H1 (cell line): Measurements from ENCODE around the gene NUP205.

Source experiments
- CEBPB ChIP-seq: IDR thresholded peaks from 2 replicates; pipeline ENCODE4 v1.6.1; 2012; ENCODE audit warnings: low read depth, low read length
- EP300 ChIP-seq, 2 experiments: IDR thresholded peaks; 1 replicate in 1 of 2; 2 replicates in 1 of 2; pipeline ENCODE4 v1.6.1; 2011 to 2012; ENCODE audit warnings: low read depth in 2 of 2, low read length in 2 of 2, mild to moderate bottlenecking in 2 of 2, borderline replicate concordance in 1 of 2, inconsistent platforms in 1 of 2, moderate library complexity in 1 of 2
- GABPA ChIP-seq: IDR thresholded peaks from 2 replicates; pipeline ENCODE4 v1.6.1; 2011; ENCODE audit warnings: mild to moderate bottlenecking, low read length, moderate library complexity, borderline replicate concordance; ENCODE audit not compliant: insufficient read depth
- KDM4A ChIP-seq: IDR thresholded peaks from one replicate; pipeline ENCODE4 v1.7.1; 2012; ENCODE audit warnings: low read depth, mild to moderate bottlenecking, moderate library complexity, low read length, inconsistent platforms; ENCODE audit not compliant: severe bottlenecking
- NRF1 ChIP-seq: IDR thresholded peaks from 2 replicates; pipeline ENCODE4 v1.6.1; 2011; ENCODE audit warnings: mild to moderate bottlenecking, low read depth, low read length, improper control_type of control experiment
- POLR2A ChIP-seq, 2 experiments: IDR thresholded peaks; 1 replicate in 1 of 2; 2 replicates in 1 of 2; pipeline ENCODE4 v1.6.1; 2011; ENCODE audit warnings: low read depth in 2 of 2, low read length in 2 of 2, mild to moderate bottlenecking in 2 of 2; ENCODE audit errors: control extremely low read depth in 1 of 2
- POLR2AphosphoS5 ChIP-seq: IDR thresholded peaks from 2 replicates; pipeline ENCODE4 v1.6.1; 2011; ENCODE audit warnings: low read depth, low read length
- RFX5 ChIP-seq: IDR thresholded peaks from 2 replicates; pipeline ENCODE4 v1.6.1; 2011; ENCODE audit warnings: low read depth, low read length, improper control_type of control experiment, borderline replicate concordance
- TAF1 ChIP-seq: IDR thresholded peaks from 2 replicates; pipeline ENCODE4 v1.6.1; 2011; ENCODE audit warnings: mild to moderate bottlenecking, low read depth, low read length
- TBP ChIP-seq: IDR thresholded peaks from 2 replicates; pipeline ENCODE4 v1.6.1; 2011; ENCODE audit warnings: low read depth, low read length, improper control_type of control experiment
- TCF12 ChIP-seq: IDR thresholded peaks from 2 replicates; pipeline ENCODE4 v1.6.1; 2011; ENCODE audit warnings: low read depth, mild to moderate bottlenecking, low read length
- TF ChIP-seq, protein P1 (sequence below), 3 experiments: IDR thresholded peaks; 1 replicate in 2 of 3; 2 replicates in 1 of 3; pipeline versions ENCODE4 v1.5.1 to v1.6.1; 2011; ENCODE audit warnings: low read length in 3 of 3, mild to moderate bottlenecking in 3 of 3, inconsistent platforms in 2 of 3, low read depth in 1 of 3, moderate library complexity in 1 of 3; ENCODE audit not compliant: insufficient read depth in 1 of 3; ENCODE audit errors: control extremely low read depth in 1 of 3
- TF ChIP-seq, protein P2 (sequence below): IDR thresholded peaks from 2 replicates; pipeline ENCODE4 v1.6.1; 2012; ENCODE audit warnings: inconsistent platforms
- TF ChIP-seq, protein P3 (sequence below): IDR thresholded peaks from 2 replicates; pipeline ENCODE4 v1.6.1; 2011; ENCODE audit warnings: low read length, improper control_type of control experiment

DNA sequence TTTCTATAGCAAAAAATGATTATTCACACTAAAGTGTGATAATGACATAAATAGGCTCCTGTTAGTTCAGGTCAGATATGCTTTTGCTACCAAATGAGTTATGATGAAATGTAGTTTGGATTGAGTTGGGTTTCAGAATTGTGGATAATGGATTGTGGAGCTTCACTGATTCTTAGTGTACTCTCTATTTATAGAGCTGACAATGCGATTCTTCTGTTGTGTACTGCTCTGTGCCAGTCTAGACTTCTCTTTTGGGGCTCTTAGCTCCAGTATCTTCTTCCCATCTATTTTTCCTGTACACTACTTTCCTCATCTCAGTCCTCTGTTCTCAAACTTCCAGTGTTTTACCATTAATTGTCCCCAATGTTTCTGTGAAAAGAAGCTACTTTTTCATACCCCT, 112.1 kb downstream of the NUP205 start:
- no peak for TF ChIP-seq NRF1
- no peak for TF ChIP-seq KDM4A
- TF ChIP-seq, protein P1, sequence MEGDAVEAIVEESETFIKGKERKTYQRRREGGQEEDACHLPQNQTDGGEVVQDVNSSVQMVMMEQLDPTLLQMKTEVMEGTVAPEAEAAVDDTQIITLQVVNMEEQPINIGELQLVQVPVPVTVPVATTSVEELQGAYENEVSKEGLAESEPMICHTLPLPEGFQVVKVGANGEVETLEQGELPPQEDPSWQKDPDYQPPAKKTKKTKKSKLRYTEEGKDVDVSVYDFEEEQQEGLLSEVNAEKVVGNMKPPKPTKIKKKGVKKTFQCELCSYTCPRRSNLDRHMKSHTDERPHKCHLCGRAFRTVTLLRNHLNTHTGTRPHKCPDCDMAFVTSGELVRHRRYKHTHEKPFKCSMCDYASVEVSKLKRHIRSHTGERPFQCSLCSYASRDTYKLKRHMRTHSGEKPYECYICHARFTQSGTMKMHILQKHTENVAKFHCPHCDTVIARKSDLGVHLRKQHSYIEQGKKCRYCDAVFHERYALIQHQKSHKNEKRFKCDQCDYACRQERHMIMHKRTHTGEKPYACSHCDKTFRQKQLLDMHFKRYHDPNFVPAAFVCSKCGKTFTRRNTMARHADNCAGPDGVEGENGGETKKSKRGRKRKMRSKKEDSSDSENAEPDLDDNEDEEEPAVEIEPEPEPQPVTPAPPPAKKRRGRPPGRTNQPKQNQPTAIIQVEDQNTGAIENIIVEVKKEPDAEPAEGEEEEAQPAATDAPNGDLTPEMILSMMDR (IDR thresholded peaks at IDR 0.05; ENCODE audit: control extremely low read depth in 1 of 3, insufficient read depth in 1 of 3, low read depth in 1 of 3, low read length in 3 of 3): no peak
- TF ChIP-seq, protein P2, sequence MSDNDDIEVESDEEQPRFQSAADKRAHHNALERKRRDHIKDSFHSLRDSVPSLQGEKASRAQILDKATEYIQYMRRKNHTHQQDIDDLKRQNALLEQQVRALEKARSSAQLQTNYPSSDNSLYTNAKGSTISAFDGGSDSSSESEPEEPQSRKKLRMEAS: no peak
- TF ChIP-seq TCF12: no peak
- TF ChIP-seq, protein P3, sequence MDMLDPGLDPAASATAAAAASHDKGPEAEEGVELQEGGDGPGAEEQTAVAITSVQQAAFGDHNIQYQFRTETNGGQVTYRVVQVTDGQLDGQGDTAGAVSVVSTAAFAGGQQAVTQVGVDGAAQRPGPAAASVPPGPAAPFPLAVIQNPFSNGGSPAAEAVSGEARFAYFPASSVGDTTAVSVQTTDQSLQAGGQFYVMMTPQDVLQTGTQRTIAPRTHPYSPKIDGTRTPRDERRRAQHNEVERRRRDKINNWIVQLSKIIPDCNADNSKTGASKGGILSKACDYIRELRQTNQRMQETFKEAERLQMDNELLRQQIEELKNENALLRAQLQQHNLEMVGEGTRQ: no peak
- no peak for TF ChIP-seq TBP
- no peak for TF ChIP-seq GABPA
- TF ChIP-seq EP300 (IDR thresholded peaks at IDR 0.05; ENCODE audit: borderline replicate concordance in 1 of 2, low read depth in 2 of 2, low read length in 2 of 2): no peak
- TF ChIP-seq POLR2A (IDR thresholded peaks at IDR 0.05; ENCODE audit: control extremely low read depth in 1 of 2, low read depth in 2 of 2, low read length in 2 of 2): no peak
- TF ChIP-seq POLR2AphosphoS5: no peak
- TF ChIP-seq CEBPB: no peak
- TF ChIP-seq RFX5: no peak
- TF ChIP-seq TAF1: no peak
